Activated naive CD4-positive, alpha-beta T cell treated with anti-CD3 and anti-CD28 coated beads, Interleukin-2, amount 50 U/mL, for 24 hours (primary cell): Measurements from ENCODE around the gene CENPO.
"Not testable (repeated sequence)": the region's sequence is repeated elsewhere in the genome, so short reads cannot be mapped to it uniquely, and the experiment has no call there.

Experiments
- H3K27ac Mint-ChIP-seq: one replicate; pipeline ENCODE4 v1.8.0; 2021; ENCODE audit warnings: mild to moderate bottlenecking, mixed read lengths
- H3K27me3 Mint-ChIP-seq: one replicate; pipeline ENCODE4 v1.8.0; 2021; ENCODE audit warnings: mixed read lengths
- H3K36me3 Mint-ChIP-seq: one replicate; pipeline ENCODE4 v1.8.0; 2021; ENCODE audit warnings: mixed read lengths
- H3K4me1 Mint-ChIP-seq: one replicate; pipeline ENCODE4 v1.8.0; 2021; ENCODE audit warnings: mixed read lengths
- H3K4me3 Mint-ChIP-seq: one replicate; pipeline ENCODE4 v1.8.0; 2021; ENCODE audit warnings: mild to moderate bottlenecking, mixed read lengths
- H3K9me3 Mint-ChIP-seq: one replicate; pipeline ENCODE4 v1.8.0; 2021; ENCODE audit warnings: mixed read lengths

The CENPO gene

GRCh38 chr2:24826773-24827145 lies 33.5 kb downstream of the CENPO start:
- Mint-ChIP-seq H3K36me3 (no peaks in the 10 kb centered on the region), H3K9me3 (no peaks in the 10 kb centered on the region), H3K27ac (no peak overlapping the region), H3K27me3 (no peaks in the 10 kb centered on the region), H3K4me1 (peaks cover 5% of the 10 kb centered on the region), H3K4me3 (no peak overlapping the region)

GRCh38 chr2:24827321-24828237 lies 34.4 kb downstream of the CENPO start:
- peak overlapping the region; percentile 12 for H3K27ac Mint-ChIP-seq
- H3K9me3 Mint-ChIP-seq, result no peaks in the 10 kb centered on the region
- no peaks in the 10 kb centered on the region for H3K27me3 Mint-ChIP-seq
- H3K4me1 Mint-ChIP-seq, result peaks cover 5% of the 10 kb centered on the region
- no peaks in the 10 kb centered on the region for H3K36me3 Mint-ChIP-seq
- no peak overlapping the region for H3K4me3 Mint-ChIP-seq

GRCh38 chr2:24828238-24828996 lies 35.2 kb downstream of the CENPO start:
- H3K9me3 Mint-ChIP-seq, result no peaks in the 10 kb centered on the region
- no peaks in the 10 kb centered on the region for H3K36me3 Mint-ChIP-seq
- H3K4me1 Mint-ChIP-seq, result peaks cover 5% of the 10 kb centered on the region
- no peaks in the 10 kb centered on the region for H3K27me3 Mint-ChIP-seq
- H3K4me3 Mint-ChIP-seq, result no peak overlapping the region
- no peak overlapping the region for H3K27ac Mint-ChIP-seq

GRCh38 chr2:24830351-24830750 lies 37.1 kb downstream of the CENPO start:
- Mint-ChIP-seq H3K27me3 (no peaks in the 10 kb centered on the region), H3K4me1 (peaks cover 5% of the 10 kb centered on the region), H3K4me3 (no peak overlapping the region), H3K27ac (no peak overlapping the region), H3K9me3 (no peaks in the 10 kb centered on the region), H3K36me3 (no peaks in the 10 kb centered on the region)

GRCh38 chr2:24830786-24831185 lies 37.6 kb downstream of the CENPO start:
- H3K27ac Mint-ChIP-seq, result no peak overlapping the region
- no peak overlapping the region for H3K4me3 Mint-ChIP-seq
- H3K36me3 Mint-ChIP-seq, result no peaks in the 10 kb centered on the region
- H3K4me1 Mint-ChIP-seq, result peaks cover 5% of the 10 kb centered on the region
- H3K27me3 Mint-ChIP-seq, result no peaks in the 10 kb centered on the region
- H3K9me3 Mint-ChIP-seq, result no peaks in the 10 kb centered on the region

- Mint-ChIP-seq H3K27ac (peak overlapping the region; percentile 70), H3K9me3 (no peaks in the 10 kb centered on the region), H3K36me3 (no peaks in the 10 kb centered on the region), H3K4me3 (no peak overlapping the region), H3K4me1 (peaks cover 2% of the 10 kb centered on the region), H3K27me3 (no peaks in the 10 kb centered on the region)
Observed at GRCh38 chr2:24831221-24832072, 38.2 kb downstream of the CENPO start.

GRCh38 chr2:24832073-24832461 lies 38.8 kb downstream of the CENPO start:
- H3K4me3 Mint-ChIP-seq, result no peak overlapping the region
- H3K27me3 Mint-ChIP-seq, result no peaks in the 10 kb centered on the region
- no peaks in the 10 kb centered on the region for H3K9me3 Mint-ChIP-seq
- no peak overlapping the region for H3K27ac Mint-ChIP-seq
- no peaks in the 10 kb centered on the region for H3K36me3 Mint-ChIP-seq
- H3K4me1 Mint-ChIP-seq, result no peaks in the 10 kb centered on the region

GRCh38 chr2:24832521-24832920 lies 39.3 kb downstream of the CENPO start:
- Mint-ChIP-seq H3K36me3 (no peaks in the 10 kb centered on the region), H3K9me3 (no peaks in the 10 kb centered on the region), H3K27me3 (no peaks in the 10 kb centered on the region), H3K27ac (no peak overlapping the region), H3K4me3 (no peak overlapping the region), H3K4me1 (no peaks in the 10 kb centered on the region)

GRCh38 chr2:24832931-24833701 lies 39.9 kb downstream of the CENPO start:
- H3K36me3 Mint-ChIP-seq, result no peaks in the 10 kb centered on the region
- H3K9me3 Mint-ChIP-seq, result no peaks in the 10 kb centered on the region
- H3K4me3 Mint-ChIP-seq, result no peak overlapping the region
- no peak overlapping the region for H3K27ac Mint-ChIP-seq
- no peaks in the 10 kb centered on the region for H3K27me3 Mint-ChIP-seq
- no peaks in the 10 kb centered on the region for H3K4me1 Mint-ChIP-seq

- H3K4me1 Mint-ChIP-seq, result no peaks in the 10 kb centered on the region
- H3K27me3 Mint-ChIP-seq, result no peaks in the 10 kb centered on the region
- no peaks in the 10 kb centered on the region for H3K9me3 Mint-ChIP-seq
- H3K27ac Mint-ChIP-seq, result no peak overlapping the region
- H3K36me3 Mint-ChIP-seq, result no peaks in the 10 kb centered on the region
- H3K4me3 Mint-ChIP-seq, result no peak overlapping the region
Observed at GRCh38 chr2:24833821-24834732, 40.9 kb downstream of the CENPO start.

GRCh38 chr2:24834733-24835395 lies 41.6 kb downstream of the CENPO start:
- Mint-ChIP-seq H3K27ac (no peak overlapping the region), H3K36me3 (no peaks in the 10 kb centered on the region)

GRCh38 chr2:24835411-24835810 lies 42.2 kb downstream of the CENPO start:
- H3K36me3 Mint-ChIP-seq, H3K4me3 Mint-ChIP-seq, H3K9me3 Mint-ChIP-seq, H3K4me1 Mint-ChIP-seq, H3K27ac Mint-ChIP-seq, H3K27me3 Mint-ChIP-seq: not testable (repeated sequence)

More at GRCh38 chr2:24834733-24835395, 41.6 kb downstream of the CENPO start:
- Mint-ChIP-seq H3K9me3 (no peaks in the 10 kb centered on the region), H3K27me3 (no peaks in the 10 kb centered on the region), H3K4me1 (no peaks in the 10 kb centered on the region), H3K4me3 (no peak overlapping the region)

GRCh38 chr2:24836206-24836605 lies 43.0 kb downstream of the CENPO start:
- H3K27ac Mint-ChIP-seq, result no peak overlapping the region
- H3K4me3 Mint-ChIP-seq, result no peak overlapping the region
- H3K36me3 Mint-ChIP-seq, result peaks cover 1% of the 10 kb centered on the region
- no peaks in the 10 kb centered on the region for H3K9me3 Mint-ChIP-seq
- H3K27me3 Mint-ChIP-seq, result no peaks in the 10 kb centered on the region
- H3K4me1 Mint-ChIP-seq, result no peaks in the 10 kb centered on the region

- no peaks in the 10 kb centered on the region for H3K9me3 Mint-ChIP-seq
- H3K27ac Mint-ChIP-seq, result no peak overlapping the region
- H3K4me1 Mint-ChIP-seq, result no peaks in the 10 kb centered on the region
- H3K36me3 Mint-ChIP-seq, result peaks cover 1% of the 10 kb centered on the region
- no peak overlapping the region for H3K4me3 Mint-ChIP-seq
- no peaks in the 10 kb centered on the region for H3K27me3 Mint-ChIP-seq
Observed at GRCh38 chr2:24836706-24837105, 43.5 kb downstream of the CENPO start.
